Measurements from ENCODE around the gene OIT3.
"Not testable (repeated sequence)": the region's sequence is repeated elsewhere in the genome, so short reads cannot be mapped to it uniquely, and the experiment has no call there.

Gene OIT3

DNA sequence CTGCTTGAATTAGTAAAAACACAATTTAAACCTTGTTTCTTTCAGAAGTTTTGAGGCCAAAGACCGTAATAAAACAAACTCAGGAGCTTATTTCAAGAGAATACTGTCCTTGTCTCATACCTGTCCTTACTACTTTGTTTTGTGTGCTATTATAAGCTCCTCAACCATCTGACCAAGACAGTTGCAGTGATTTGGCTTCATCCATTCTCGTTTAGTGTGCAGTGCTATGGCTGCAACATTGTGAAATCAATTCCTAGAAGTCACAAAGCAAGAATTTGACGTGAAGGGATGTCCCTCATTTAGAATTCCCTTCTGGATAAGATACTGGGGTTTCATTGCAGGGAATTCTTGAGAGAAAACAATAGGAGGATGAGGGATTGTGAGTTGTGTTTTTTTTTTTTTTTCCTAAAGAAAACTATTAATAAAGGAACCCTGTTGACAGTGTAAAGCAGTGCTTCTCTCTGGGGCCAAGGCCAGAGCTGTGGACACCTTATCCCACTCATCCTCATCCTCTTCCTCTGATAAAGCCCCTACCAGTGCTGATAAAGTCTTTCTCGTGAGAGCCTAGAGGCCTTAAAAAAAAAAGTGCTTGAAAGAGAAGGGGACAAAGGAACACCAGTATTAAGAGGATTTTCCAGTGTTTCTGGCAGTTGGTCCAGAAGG, at the start of gene OIT3:
TSS of gene OIT3 (plus strand) at position 604 of the 663 bp plus-strand sequence. CDS start 60 bp downstream, outside the sequence.
- DNase-seq: no peak

DNA sequence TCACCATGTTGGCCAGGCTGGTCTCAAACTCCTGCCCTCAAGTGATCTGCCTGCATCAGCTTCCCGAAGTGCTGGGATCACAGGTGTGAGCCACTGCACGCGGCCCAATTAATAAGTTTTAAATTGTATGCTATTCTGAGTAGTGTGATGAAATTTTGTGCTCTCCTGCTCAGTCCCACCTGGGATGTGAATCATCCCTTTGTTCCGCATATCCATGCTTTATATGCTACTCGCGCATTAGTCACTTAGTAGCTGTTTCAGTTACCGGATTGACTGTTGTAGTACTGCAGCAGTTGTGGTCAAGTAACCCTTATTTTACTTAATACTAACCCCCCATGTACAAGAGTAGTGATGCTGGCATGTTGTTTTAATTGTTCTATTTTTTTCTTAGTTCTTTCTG, 47.3 kb upstream of the OIT3 start:
- no peak for DNase-seq

DNA sequence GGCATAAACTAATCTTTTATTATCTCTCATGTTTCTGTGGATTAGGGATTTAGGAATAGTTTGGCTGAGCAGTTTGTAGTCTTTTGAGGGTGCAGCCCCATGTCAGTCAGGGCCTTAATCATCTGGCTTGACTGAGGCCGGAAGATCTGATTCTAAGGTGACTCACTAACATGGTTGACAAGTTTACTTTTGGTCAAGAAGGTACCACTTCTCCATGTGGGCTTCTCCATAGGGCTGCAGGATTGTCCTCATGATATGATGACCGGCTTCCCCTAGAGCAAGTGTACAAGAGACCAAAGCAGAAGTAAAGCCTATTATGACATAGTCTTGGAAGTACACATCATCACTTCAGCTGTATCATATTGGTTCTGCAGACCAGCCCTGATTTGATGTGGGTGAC, 45.9 kb upstream of the OIT3 start:
- DNase-seq: no peak

DNA sequence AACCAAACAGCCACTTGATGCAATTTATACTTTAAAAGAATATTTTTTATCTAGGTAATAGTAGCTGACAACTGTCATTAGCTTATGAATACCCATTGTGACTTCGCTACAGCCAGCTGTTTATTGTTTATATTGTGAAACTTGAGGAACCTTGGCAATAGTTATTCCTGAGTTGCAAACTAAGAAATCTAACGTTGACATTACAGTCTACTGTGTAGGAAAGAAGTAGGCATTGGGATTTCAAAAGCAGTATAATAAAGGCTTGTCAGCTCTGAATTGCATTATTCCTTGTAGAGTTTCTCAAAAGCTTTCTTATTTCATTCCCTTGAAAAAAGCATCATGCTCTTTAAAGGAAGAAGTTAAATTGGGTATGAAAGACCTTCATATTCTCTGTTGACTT, 42.7 kb upstream of the OIT3 start:
- no peak for DNase-seq

DNA sequence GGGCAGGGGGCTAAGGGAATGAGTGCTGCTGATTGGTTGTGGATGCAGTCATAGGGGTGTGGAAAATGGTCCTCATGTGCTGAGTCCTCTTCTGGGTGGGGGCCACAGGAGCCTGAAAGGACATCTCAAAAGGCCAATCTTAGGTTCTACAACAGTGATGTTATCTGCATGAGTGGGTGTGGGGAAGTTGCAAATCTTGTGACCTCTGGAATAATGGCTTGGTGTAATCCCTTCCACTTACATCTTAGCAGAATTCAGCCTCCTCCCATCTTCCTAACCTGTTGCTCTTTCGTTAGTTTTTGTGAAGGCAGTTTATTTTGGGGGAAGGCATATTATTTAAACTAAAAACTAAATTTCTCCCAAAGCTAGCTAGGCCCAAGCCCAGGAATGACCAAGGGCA, 42.0 kb upstream of the OIT3 start:
- DNase-seq: no peak

DNA sequence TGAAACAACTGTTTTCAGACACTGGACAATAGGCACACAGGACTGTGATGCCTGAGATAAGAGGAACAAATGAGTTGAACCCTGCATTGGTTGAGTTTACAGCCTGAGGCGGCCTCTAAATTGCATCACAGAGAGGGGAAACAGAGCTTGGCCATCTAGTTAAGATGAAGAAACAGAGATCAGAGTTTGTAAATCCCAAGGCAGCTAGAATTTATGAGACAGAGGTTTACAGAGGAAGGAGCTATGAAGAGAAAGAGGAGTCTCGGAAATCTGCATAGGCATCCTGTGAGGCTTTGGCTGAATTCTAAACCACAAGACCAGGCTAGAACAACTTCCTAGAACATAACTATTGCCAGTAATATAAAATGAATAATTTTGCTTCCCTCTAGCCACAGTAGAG, 41.0 kb upstream of the OIT3 start:
- no peak for DNase-seq

DNA sequence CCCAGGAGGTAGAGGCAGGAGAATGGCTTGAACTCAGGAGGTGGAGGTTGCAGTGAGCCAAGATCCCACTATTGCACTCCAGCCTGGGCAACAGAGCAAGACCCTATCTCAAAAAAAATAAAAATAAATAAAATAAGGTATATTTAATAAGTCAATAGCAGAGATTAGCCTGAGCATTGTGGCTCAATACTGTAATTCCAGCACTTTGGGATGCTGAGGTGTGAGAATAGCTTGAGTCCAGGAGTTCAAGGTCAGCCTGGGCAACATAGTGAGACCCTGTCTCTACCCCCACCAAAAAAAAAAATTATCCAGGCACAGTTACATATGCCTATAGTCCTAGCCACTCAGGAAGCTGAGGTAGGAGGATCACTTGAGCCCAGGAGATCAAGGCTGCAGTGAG, 38.4 kb upstream of the OIT3 start:
- no peak for DNase-seq

DNA sequence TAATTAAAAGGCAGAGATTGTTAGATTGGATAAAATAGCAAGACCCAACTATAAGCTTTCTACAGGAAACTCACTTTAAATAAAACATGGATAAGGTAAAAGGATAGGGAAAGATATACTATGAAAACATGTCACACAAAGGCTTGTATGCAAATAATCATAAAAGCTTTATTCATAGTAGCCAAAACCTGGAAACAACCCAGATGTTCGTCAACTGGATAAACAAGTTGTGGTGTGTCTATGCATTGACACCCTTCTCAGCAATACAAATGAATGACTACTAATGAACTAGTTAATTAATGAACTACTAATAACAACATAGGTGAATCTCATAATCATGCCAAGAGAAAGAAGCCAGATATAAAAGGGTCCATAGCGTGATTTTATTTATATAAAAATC, 37.7 kb upstream of the OIT3 start:
- DNase-seq: no peak

DNA sequence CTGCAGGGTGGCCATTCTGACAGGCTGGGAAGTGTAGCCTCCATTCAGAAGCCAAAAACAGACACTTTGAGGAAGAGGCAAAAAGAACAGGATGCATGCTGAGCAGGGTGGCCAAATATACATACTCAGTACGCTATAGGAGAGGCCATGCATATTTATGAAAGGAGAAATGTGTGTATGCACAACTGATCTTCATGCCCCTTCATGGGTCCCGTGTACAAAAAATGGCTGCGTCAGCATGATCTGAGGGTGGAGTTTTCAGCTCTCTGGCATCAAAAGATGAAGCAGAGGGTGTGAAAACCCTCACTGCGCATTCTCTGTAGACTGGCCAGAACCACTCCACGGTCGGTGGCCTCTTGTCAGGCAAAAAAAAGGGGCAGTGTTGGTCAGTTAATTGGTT, 35.5 kb upstream of the OIT3 start:
- no peak for DNase-seq

DNA sequence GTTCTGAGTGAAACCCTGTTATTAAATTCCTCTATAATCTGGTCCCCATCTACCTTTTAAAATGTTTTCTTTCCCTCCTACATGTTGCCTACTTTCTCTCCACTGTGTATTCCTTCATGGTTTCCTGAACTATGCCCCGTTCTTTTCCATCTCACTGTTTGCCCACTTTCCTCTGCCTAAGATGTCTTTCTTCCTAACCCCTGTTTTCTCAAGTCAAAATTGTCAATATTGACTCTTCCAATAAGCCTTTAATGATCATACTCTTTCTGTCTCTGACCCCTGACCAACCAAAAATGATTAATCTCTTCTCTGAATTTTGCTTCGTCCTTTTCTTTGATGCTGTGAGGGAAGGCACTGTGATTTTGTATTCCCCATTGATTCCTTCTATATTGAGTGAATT, 30.6 kb upstream of the OIT3 start:
- no peak for DNase-seq

DNA sequence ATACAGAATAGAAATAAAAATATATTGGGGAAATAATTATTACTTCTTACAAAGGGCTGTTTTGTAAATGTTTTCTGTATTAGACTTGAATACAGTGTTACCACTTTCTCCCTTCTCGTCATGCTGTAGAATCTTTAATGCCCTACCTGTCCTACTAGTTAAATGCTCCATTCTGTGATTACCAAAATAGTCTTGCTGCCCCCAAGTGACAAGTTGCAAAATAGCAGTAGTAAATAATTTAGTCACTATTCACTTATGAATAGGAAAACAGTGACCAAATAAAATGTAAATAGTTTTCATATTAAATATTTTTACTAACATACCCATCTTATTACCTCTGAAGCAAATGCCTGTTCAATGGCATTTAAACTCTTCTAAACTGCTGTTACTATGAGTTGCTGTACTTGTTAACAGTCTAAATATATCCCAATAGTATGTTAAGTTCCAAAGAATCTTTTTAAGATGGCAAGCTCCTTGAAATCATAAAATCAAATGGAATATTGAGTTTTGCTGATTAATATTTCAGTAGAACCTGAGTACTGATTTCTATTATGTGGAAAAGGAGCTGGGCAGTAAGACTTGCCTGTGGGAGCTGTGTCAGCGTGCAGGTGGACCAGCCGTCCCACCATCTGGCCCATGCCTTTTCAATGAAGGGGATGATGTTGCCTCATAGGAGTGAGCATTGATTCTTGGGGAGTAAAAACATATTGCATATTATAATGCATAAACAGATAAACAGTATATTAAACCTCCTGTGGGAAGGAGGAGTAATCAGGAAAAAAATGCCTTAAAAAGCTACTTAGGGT, 18.1 kb upstream of the OIT3 start:
- DNase-seq: no peak

DNA sequence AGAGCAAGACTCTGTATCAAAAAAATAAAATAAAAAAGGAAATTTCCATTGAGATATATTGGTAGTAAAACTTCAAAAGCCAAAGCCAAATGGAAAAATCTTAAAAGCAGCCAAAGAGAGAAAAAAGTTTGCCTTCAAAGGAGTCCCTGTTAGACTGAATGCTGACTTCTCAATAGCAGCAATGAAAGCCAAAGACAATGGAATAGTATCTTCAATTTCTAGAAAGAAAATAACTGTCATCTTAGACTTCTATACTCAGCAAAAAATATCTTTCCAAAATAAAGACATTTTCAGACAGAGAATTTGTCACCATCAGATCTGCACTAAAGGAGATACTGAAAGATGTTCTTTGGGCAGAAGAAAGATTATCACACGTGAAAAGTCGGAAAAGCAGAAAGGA, 14.3 kb upstream of the OIT3 start:
- DNase-seq: no peak

DNA sequence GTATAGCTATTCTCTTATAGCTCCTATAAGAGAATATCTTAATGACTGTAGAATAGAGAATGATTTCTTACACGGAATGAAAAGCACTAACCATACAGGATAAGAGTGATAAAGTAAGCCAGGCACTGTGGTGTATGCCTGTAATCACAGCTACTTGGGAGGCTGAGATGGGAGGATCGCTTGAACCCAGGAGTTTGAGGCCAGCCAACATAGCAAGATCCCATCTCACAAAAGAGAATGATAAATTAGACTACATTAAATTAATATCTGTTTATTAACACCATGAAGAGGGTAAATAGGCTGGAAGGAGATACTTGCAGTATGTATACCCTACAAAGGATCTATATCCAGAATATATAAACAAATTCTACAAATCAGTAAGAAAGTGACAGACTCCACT, 12.2 kb upstream of the OIT3 start:
- DNase-seq: no peak

DNA sequence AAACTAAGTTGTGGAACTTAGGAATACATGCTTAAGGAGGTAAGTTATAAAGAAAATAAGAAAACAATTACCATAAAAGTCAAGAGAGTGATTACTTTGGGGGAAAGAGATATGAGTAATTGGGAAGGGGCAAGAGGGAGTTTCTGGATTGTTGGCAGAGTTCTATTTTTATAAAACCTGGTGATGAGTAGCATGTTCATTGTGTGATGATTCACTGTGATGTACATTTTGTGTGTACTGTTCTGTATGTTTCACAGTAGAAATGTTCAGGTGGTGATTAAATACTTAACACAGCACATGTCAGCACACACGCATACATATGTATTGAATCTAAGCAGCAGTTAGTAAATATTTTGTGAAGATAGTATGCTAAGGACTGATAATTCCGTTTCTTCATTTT, 9.7 kb upstream of the OIT3 start:
- DNase-seq: no peak

DNA sequence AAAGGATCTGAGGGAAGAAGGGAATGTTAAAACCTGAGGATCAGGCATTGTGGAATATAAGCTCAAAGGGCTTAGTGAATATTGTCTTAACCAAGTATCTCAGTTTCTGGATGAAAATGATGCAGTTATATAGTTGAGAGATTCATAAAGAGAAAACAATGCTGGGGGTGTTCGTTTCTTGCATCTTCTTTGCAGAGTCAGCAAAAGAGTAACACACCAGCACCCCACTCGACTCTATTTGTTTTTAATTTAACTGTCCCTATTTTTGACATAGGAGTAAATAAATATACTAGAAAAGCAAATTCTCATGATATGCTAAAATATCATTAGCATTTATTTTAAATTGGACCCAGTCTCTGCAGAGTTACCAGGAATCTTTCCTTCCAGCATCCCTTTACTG, 7.6 kb upstream of the OIT3 start:
- DNase-seq: no peak

DNA sequence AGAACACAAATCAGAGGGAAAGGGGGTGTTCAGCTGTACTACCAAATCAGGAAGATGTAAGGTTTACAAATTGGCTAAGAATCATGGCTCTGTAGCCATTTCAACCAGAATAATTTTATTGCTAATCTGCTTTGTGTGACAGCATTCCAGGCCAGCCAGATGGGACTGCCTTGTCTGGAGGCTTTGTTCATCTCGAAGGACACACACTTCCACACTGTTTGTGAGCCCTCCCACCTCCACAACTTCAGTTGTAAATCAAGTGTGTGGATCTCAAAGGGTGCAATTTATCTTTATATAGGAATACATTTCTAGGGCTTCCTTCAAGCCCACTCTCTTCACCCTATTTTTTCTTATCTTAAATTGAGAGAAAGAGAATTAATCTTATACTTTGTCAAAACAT, 6.9 kb upstream of the OIT3 start:
- DNase-seq: no peak

DNA sequence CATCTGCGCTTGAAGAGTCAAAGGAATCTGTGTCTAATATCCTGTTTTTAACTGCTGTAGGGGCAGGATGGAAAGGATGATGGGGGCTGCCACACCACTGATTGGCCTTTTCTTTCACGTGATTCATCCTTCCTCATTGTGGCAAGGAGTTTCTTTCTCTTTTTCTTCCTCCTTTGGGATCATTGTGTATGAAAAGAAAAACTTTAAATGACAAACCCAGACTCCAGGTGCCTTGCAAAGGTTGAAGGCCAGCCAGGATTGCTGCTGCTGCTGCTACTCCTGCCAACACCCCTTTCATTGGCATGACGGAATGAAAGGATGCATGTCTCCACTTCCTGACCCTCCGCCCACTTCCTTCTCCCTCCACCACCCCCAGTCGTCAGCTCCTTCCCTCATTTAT, 6.5 kb upstream of the OIT3 start:
- no peak for DNase-seq

DNA sequence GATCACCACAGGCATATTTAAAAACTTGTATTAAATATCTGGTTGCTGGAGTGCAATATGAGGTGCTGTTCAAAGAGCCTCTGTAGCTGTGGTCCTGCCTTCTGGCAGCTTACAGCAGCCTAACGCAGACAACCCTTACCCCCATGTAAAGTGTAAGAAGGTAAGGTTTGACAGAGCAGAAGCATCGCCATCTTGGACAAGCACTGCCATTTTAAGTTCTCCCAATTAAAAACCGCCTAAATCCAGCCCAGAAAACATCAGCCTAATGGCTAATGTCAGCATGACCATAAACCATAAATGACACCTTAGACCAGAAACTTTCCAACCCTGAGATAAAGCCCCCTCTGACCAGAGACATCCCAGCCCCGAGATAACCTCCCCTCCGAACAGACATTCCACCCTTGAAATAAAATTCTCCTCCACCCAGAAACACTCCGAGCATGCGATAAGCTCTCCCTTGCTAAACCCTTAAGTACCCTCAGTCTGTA, 5.3 kb upstream of the OIT3 start:
- DNase-seq: no peak

DNA sequence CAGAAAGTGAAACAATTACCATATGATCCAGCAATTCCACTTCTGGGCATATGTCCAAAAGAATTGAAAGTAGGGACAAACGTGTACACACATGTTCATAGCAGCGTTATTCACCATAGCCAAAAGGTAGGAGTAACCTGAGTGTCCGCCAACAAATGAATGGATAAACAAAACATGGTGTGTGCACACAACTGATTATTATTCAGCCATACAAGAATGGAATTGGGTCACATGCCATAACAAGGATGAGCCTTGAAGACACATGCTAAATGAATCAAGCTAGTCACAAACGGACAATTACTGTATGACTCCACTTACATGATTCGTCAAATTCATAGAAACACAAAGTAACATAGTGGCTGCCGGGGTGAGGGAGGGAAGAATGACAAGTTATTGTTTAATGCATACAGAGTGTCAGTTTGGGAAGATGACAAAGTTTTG, 4.1 kb upstream of the OIT3 start:
- DNase-seq: no peak

DNA sequence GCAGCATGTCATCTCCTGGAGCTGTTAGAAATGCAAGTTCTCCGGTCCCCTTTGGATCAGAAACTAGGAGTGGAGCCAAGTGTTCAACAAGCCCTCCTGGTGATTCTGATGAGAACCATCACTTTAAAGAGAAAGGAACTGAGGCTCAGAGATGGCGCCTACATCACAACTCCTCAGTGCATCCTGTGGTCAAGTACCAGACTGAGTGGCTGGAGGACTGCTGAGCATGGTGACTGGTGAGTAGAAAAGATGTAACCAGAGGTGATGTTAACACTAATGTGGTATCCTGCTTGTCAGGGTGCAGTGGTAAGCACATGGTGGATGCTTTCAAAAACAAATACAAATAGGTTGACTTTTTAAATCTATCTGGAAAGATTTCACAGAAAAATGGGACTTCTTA, 3.5 kb upstream of the OIT3 start:
- DNase-seq: no peak

DNA sequence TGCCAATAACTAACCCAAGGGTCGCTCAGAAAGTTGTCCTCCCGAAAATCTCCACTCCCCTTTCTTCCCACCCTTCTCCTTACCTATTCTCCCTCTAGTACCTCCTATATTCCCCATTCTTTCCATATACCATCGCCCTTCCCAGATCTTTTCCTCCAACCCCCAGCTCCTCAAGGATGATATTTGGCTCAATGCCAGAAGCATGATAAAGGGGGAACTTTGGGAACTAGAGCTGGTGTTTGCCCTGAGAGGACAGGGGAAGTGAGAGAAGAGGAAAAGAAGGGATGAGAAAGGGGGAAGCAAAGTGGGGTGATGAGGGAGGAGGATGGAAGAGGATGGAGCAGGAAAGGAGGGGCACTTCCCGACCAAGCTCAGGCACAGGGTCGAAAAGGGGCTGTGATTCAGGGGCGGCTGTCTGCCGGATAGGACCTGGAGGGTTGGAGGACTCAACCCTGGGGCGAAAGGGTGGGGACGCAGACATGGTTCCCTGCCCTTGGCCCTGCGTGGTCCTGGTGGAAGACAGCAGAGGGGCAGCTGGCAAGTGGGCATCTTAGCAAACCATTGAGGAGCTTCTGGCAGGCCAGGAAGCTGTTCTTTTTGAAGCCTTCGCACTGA, 1.8 kb downstream of the OIT3 start:
- no peak for DNase-seq

DNA sequence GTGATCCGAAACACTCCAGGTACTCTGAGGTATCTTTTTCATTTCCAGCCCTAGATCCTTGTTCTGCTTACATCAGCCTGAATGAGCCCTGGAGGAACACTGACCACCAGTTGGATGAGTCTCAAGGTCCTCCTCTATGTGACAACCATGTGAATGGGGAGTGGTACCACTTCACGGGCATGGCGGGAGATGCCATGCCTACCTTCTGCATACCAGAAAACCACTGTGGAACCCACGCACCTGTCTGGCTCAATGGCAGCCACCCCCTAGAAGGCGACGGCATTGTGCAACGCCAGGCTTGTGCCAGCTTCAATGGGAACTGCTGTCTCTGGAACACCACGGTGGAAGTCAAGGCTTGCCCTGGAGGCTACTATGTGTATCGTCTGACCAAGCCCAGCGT, 5.1 kb downstream of the OIT3 start:
- DNase-seq: no peak

DNA sequence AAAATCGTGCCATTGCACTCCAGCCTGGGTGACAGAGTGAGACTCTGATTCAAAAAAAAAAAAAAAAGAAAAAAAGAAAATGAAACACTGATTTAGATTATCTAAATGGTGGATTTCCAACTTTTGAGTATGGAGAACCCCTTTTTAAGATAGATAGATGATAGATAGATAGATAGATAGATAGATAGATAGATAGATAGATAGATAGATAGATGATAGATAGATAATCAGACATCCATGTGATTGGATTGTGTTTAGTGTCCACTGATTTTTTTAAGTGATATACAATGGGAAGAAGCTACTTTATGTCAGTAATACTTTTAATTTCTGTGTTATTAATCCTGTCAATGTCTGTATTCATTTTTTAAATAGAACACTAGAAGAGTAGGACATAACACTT, 6.0 kb downstream of the OIT3 start:
- no peak for DNase-seq

DNA sequence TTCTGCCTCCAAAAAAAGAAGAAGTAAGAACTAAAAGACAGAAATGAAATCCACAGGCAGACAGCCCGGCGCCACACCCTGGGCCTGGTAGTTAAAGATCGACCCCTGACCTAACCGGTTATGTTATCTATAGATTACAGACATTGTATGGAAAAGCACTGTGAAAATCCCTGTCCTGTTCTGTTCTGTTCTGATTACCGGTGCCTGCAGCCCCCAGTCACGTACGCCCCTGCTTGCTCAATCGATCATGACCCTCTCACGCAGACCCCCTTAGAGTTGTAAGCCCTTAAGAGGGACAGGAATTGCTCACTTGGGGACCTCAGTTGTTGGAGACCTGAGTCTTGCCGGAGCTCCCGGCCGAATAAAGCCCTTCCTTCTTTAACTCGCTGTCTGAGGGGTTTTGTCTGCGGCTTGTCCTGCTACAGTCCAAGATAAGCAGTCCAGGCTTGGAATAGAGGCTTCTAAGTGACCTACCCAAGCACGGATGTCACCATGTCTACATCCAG, 10.5 kb downstream of the OIT3 start:
- not testable (repeated sequence) for DNase-seq
